B cell (primary cell): ENCODE data around the gene KDM4F. TPM values are rescaled to one million over a fixed set of nuclear protein-coding genes. Genes with fewer than 3 reads are reported as not detected.

Experiments used
- ATAC-seq: fragments of 200-7000 bp; cut with Tn5 transposase; one replicate; pipeline ENCODE4 v1.10.0; 2021; ENCODE audit warnings: low read depth, mild to moderate bottlenecking, moderate number of reproducible peaks, moderate library complexity
- CTCF ChIA-PET: fragments of 350-600 bp; sonication (Branson Sonifier 250); formaldehyde crosslinking; loops from one replicate; lab custom pipeline; 2021; ENCODE audit warnings: antibody characterized with exemption, inconsistent platforms; lab: Charles Lee
- POLR2A ChIA-PET: fragments of 350-600 bp; sonication (Branson Sonifier 250); formaldehyde crosslinking; loops from one replicate; lab custom pipeline; 2021; ENCODE audit warnings: antibody characterized with exemption; lab: Charles Lee
- DNase-seq: peaks from one replicate; pipeline ENCODE4 v3.0.0; 2013
- H2AFZ ChIP-seq: 2 replicates; pipeline ENCODE4 v1.6.1; 2012; ENCODE audit warnings: mild to moderate bottlenecking, low read depth, low read length; ENCODE audit not compliant: insufficient read depth, poor library complexity, severe bottlenecking
- H3K27ac ChIP-seq, 2 donors: 1 replicate in 1 of 2; 2 replicates in 1 of 2; pipeline ENCODE4 v1.5.1; 2012 to 2013; ENCODE audit warnings: low read length in 2 of 2, mild to moderate bottlenecking in 2 of 2, moderate library complexity in 1 of 2
- H3K27me3 ChIP-seq, 4 experiments: fragments of 200-600 bp in 1 of 4; sonication (generic) in 1 of 4; replicated peaks in 1 of 4; 1 replicate in 2 of 4; 2 replicates in 2 of 4; pipeline versions ENCODE4 v1.6.1 to v1.7.0; 2013 to 2016; ENCODE audit warnings: low read length in 3 of 4, mild to moderate bottlenecking in 2 of 4, mixed read lengths in 1 of 4, moderate library complexity in 1 of 4; ENCODE audit not compliant: insufficient read depth in 4 of 4, control insufficient read depth in 3 of 4; ENCODE audit errors: control extremely low read depth in 1 of 4
- H3K36me3 ChIP-seq, 2 experiments: replicated peaks in 1 of 2; 1 replicate in 1 of 2; 2 replicates in 1 of 2; pipeline versions ENCODE4 v1.6.1 to v1.7.1; 2013; ENCODE audit warnings: low read length in 1 of 2; ENCODE audit not compliant: insufficient read depth in 2 of 2, control insufficient read depth in 1 of 2; ENCODE audit errors: control extremely low read depth in 1 of 2, extremely low read depth in 1 of 2
- H3K4me1 ChIP-seq, 2 donors: fragments of 200-600 bp in 1 of 2; sonication (generic) in 1 of 2; 1 replicate in 1 of 2; 2 replicates in 1 of 2; pipeline versions ENCODE4 v1.5.1 to v1.6.1; 2013 to 2017; ENCODE audit warnings: low read length in 2 of 2; ENCODE audit not compliant: control insufficient read depth in 2 of 2, insufficient read depth in 2 of 2
- H3K4me2 ChIP-seq: replicated peaks from 2 replicates; pipeline ENCODE3; 2012; ENCODE audit warnings: mild to moderate bottlenecking, low read depth, low read length; ENCODE audit not compliant: poor library complexity, severe bottlenecking
- H3K4me3 ChIP-seq, 5 experiments: fragments of 200-600 bp in 1 of 5; sonication (generic) in 1 of 5; 1 replicate in 3 of 5; 2 replicates in 2 of 5; pipeline versions ENCODE4 v1.5.1 to v1.7.0; 2011 to 2016; ENCODE audit warnings: low read length in 4 of 5, mild to moderate bottlenecking in 4 of 5, low read depth in 2 of 5, control low read depth in 1 of 5, moderate library complexity in 1 of 5; ENCODE audit not compliant: insufficient read depth in 1 of 5; ENCODE audit errors: control extremely low read depth in 1 of 5, extremely low read depth in 1 of 5
- H3K79me2 ChIP-seq: fragments of 200-600 bp; sonication (generic); one replicate; pipeline ENCODE4 v1.6.0; 2016; ENCODE audit warnings: low read length; ENCODE audit not compliant: control insufficient read depth, insufficient read depth
- H3K9ac ChIP-seq: fragments of 200-600 bp; sonication (generic); 2 replicates; pipeline ENCODE4 v1.6.1; 2017; ENCODE audit warnings: mild to moderate bottlenecking, low read length, moderate library complexity
- H3K9me3 ChIP-seq, 3 donors: one replicate each; pipeline versions ENCODE4 v1.6.1 to v1.7.1; 2013; ENCODE audit warnings: low read length in 2 of 3; ENCODE audit not compliant: control insufficient read depth in 2 of 3, insufficient read depth in 1 of 3; ENCODE audit errors: control extremely low read depth in 1 of 3
- H4K20me1 ChIP-seq: 2 replicates; pipeline ENCODE4 v1.6.0; 2012; ENCODE audit warnings: mild to moderate bottlenecking, low read length; ENCODE audit not compliant: insufficient read depth, control insufficient read depth, poor library complexity, severe bottlenecking
- H3K27ac Mint-ChIP-seq: one replicate; pipeline ENCODE4 v1.8.0; 2021; ENCODE audit warnings: mixed read lengths
- H3K27me3 Mint-ChIP-seq: one replicate; pipeline ENCODE4 v1.8.0; 2021; ENCODE audit warnings: mixed read lengths
- H3K4me1 Mint-ChIP-seq: one replicate; pipeline ENCODE4 v1.8.0; 2021; ENCODE audit warnings: mixed read lengths
- H3K4me3 Mint-ChIP-seq: one replicate; pipeline ENCODE4 v1.8.0; 2021; ENCODE audit warnings: mixed read lengths
- H3K9me3 Mint-ChIP-seq: one replicate; pipeline ENCODE4 v1.8.0; 2022; ENCODE audit warnings: mixed read lengths; ENCODE audit not compliant: insufficient read depth
- EZH2 ChIP-seq: IDR thresholded peaks from 2 replicates; pipeline ENCODE4 v1.6.1; 2012; ENCODE audit warnings: borderline replicate concordance, low read depth, mild to moderate bottlenecking, moderate library complexity, low read length; ENCODE audit not compliant: insufficient read depth, poor library complexity, severe bottlenecking
- WGBS: methylation state at CpG from one replicate; pipeline ENCODE4 v1.1.5; 2013; ENCODE audit warnings: missing lambda C conversion rate; ENCODE audit not compliant: insufficient coverage; 5-methylcytosine and 5-hydroxymethylcytosine counted together
- intact Hi-C: fragments of 100-400 bp; cut with micrococcal nuclease; formaldehyde crosslinking; loops from one replicate; pipeline ENCODE4 v1.10.0; 2022
- polyA plus RNA-seq: library from polyadenylated mRNA; depleted of rRNA; stranded (reverse); fragments of >200 nt; gene quantifications from 2 replicates; pipeline ENCODE4 v1.2.3, GENCODE V29; 2012
- total RNA-seq, 2 donors: library from RNA; stranded (reverse); fragments of 120-200 nt in 1 of 2; gene quantifications; 1 replicate in 1 of 2; 2 replicates in 1 of 2; pipeline versions ENCODE4 v1.2.3 to v1.2.4, GENCODE V29; 2013 to 2022
- TF ChIP-seq, protein P1 (sequence below): fragments of 200-600 bp; IDR thresholded peaks from one replicate; pipeline ENCODE4 v1.8.0; 2022; ENCODE audit warnings: antibody characterized with exemption, mild to moderate bottlenecking

Gene KDM4F
- total and polyA plus RNA-seq, 2 donors (not counting 1 experiment from before 2014, with no cell fraction given): not detected

DNA sequence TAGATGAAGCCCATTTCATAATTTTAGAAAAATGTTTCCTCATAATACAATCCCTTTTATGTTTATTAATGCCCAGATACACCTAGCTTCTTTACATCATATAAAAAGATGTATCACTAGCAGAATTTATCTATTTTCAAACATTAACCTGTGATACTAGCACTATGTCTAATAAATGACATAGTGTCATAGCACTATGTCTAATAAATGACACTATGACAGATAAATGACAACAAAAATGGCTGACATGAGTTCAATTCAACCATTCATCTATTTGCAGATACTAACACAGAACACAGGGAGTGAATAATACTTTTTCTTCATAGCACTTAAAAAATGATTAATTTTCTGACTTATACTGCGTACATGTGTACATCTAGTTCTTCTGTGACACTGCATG is 43.6 kb upstream of the KDM4F start:
- H3K9me3 ChIP-seq: peaks cover 0 to 1% (median 0%) of the 10 kb centered on the region in 3 donors
- POLR2A ChIA-PET: no interaction called here
- H3K4me3 Mint-ChIP-seq: no peak overlapping the region
- H3K4me1 ChIP-seq: no peaks in the 10 kb centered on the region
- no peak overlapping the region for H3K27ac Mint-ChIP-seq
- DNase-seq (no peak), ATAC-seq (no peak)
- no peaks in the 10 kb centered on the region for H3K27me3 ChIP-seq
- H4K20me1 ChIP-seq: no peaks in the 10 kb centered on the region
- peaks cover 18% of the 10 kb centered on the region for H3K27me3 Mint-ChIP-seq
- H2AFZ ChIP-seq: no peak overlapping the region
- H3K9ac ChIP-seq: no peak overlapping the region
- no peaks in the 10 kb centered on the region for H3K36me3 ChIP-seq
- WGBS: no CpG with 5 or more reads among the region's 1 CpG
- no peak overlapping the region for H3K27ac ChIP-seq
- H3K4me1 Mint-ChIP-seq: no peaks in the 10 kb centered on the region
- no peak overlapping the region for H3K4me3 ChIP-seq
- H3K9me3 Mint-ChIP-seq: no peaks in the 10 kb centered on the region
- H3K4me2 ChIP-seq: no peak overlapping the region
- intact Hi-C loops: no loop called here
- CTCF ChIA-PET: no interaction called here
- TF ChIP-seq, protein P1, sequence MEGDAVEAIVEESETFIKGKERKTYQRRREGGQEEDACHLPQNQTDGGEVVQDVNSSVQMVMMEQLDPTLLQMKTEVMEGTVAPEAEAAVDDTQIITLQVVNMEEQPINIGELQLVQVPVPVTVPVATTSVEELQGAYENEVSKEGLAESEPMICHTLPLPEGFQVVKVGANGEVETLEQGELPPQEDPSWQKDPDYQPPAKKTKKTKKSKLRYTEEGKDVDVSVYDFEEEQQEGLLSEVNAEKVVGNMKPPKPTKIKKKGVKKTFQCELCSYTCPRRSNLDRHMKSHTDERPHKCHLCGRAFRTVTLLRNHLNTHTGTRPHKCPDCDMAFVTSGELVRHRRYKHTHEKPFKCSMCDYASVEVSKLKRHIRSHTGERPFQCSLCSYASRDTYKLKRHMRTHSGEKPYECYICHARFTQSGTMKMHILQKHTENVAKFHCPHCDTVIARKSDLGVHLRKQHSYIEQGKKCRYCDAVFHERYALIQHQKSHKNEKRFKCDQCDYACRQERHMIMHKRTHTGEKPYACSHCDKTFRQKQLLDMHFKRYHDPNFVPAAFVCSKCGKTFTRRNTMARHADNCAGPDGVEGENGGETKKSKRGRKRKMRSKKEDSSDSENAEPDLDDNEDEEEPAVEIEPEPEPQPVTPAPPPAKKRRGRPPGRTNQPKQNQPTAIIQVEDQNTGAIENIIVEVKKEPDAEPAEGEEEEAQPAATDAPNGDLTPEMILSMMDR: no peak
- no peak for TF ChIP-seq EZH2
- H3K79me2 ChIP-seq: no peaks in the 10 kb centered on the region

DNA sequence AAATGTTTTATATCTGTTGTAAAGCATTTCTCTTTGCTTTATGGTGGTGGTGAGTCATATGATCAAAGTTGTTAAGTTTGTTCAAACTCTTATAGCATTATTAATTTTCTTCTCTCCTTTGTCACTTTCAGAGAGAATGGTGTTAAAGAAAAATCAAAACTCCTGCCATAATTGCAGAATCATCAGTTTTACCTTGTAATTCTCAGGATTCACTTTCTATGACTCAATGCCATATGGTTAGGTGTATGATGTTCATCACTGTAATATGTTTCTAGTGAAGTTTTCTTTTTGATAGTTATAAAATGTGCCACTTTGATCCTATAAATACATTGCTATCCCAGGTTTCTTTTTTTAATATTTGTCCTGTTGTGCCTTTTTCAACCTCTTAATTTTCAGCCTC is 37.8 kb upstream of the KDM4F start:
- Histone ChIP-seq H3K4me1 (no peaks in the 10 kb centered on the region), H4K20me1 (no peaks in the 10 kb centered on the region), H3K4me2 (no peak overlapping the region), H2AFZ (no peak overlapping the region), H3K4me3 (no peak overlapping the region), H3K9me3 (no peaks in the 10 kb centered on the region), H3K9ac (no peak overlapping the region), H3K27ac (no peak overlapping the region), H3K36me3 (no peaks in the 10 kb centered on the region), H3K27me3 (peaks cover 0 to 9% (median 3%) of the 10 kb centered on the region in 4 experiments), H3K79me2 (no peaks in the 10 kb centered on the region)
- ChIA-PET POLR2A (no interaction called here), CTCF (no interaction called here)
- Mint-ChIP-seq H3K27me3 (peaks cover 31% of the 10 kb centered on the region), H3K4me3 (no peak overlapping the region), H3K27ac (no peak overlapping the region), H3K9me3 (no peaks in the 10 kb centered on the region), H3K4me1 (no peaks in the 10 kb centered on the region)
- TF ChIP-seq, protein P1: no peak
- no peak for TF ChIP-seq EZH2
- ATAC-seq: no peak
- intact Hi-C loops: no loop called here
- no peak for DNase-seq
